ENCODE measurements around the gene TSPAN2.

TSPAN2 gene

GRCh38 chr1:115117298-115117697 is 28.0 kb upstream of the TSPAN2 start:
- TF ChIP-seq ZNF70 (CRISPR knock-in tag; IDR thresholded peaks at IDR 0.05) (no peak), ZC3H10 (CRISPR knock-in tag; IDR thresholded peaks at IDR 0.05) (no peak), ARNTL (CRISPR knock-in tag; IDR thresholded peaks at IDR 0.05; ENCODE audit: borderline replicate concordance, low read depth) (no peak)
- no peak for ATAC-seq

- TF ChIP-seq BACH2 (CRISPR knock-in tag; IDR thresholded peaks at IDR 0.05; ENCODE audit: borderline replicate concordance) (no peak), OSR1 (CRISPR knock-in tag; IDR thresholded peaks at IDR 0.05) (no peak), ESRRG (CRISPR knock-in tag; IDR thresholded peaks at IDR 0.05) (no peak), ZNF70 (CRISPR knock-in tag; IDR thresholded peaks at IDR 0.05) (no peak), PPARA (CRISPR knock-in tag; IDR thresholded peaks at IDR 0.05; ENCODE audit: borderline replicate concordance) (no peak), ARNTL (CRISPR knock-in tag; IDR thresholded peaks at IDR 0.05; ENCODE audit: borderline replicate concordance, low read depth) (no peak), POU6F1 (CRISPR knock-in tag; IDR thresholded peaks at IDR 0.05; ENCODE audit: borderline replicate concordance, low read depth) (no peak), ZFP3 (CRISPR knock-in tag; IDR thresholded peaks at IDR 0.05) (no peak), SNAI2 (CRISPR knock-in tag; IDR thresholded peaks at IDR 0.05) (no peak)
- no peak for ATAC-seq
Measured at GRCh38 chr1:115116512-115116911, 27.2 kb upstream of the TSPAN2 start.

- peak; percentile 27; the same call in 2 of the 3 replicates for ATAC-seq
- TF ChIP-seq ESRRG (CRISPR knock-in tag; IDR thresholded peaks at IDR 0.05): no peak
- no peak for TF ChIP-seq TSHZ2 (CRISPR knock-in tag; IDR thresholded peaks at IDR 0.05)
- TF ChIP-seq GLIS3 (CRISPR knock-in tag; IDR thresholded peaks at IDR 0.05): no peak
- TF ChIP-seq RARB (CRISPR knock-in tag; IDR thresholded peaks at IDR 0.05): no peak
Measured at GRCh38 chr1:115115521-115116161, 26.3 kb upstream of the TSPAN2 start.

GRCh38 chr1:115114308-115114707 is 25.0 kb upstream of the TSPAN2 start:
- peak; percentile 70 for ATAC-seq
- no peak for TF ChIP-seq RARB (CRISPR knock-in tag; IDR thresholded peaks at IDR 0.05)
- no peak for TF ChIP-seq PPARA (CRISPR knock-in tag; IDR thresholded peaks at IDR 0.05; ENCODE audit: borderline replicate concordance)
- no peak for TF ChIP-seq TCF4 (CRISPR knock-in tag; IDR thresholded peaks at IDR 0.05; ENCODE audit: borderline replicate concordance)
- TF ChIP-seq ZNF8 (CRISPR knock-in tag; IDR thresholded peaks at IDR 0.05): no peak
- TF ChIP-seq POU6F1 (CRISPR knock-in tag; IDR thresholded peaks at IDR 0.05; ENCODE audit: borderline replicate concordance, low read depth): no peak
- TF ChIP-seq TSHZ2 (CRISPR knock-in tag; IDR thresholded peaks at IDR 0.05): no peak
- no peak for TF ChIP-seq OSR1 (CRISPR knock-in tag; IDR thresholded peaks at IDR 0.05)
- TF ChIP-seq CSDC2 (CRISPR knock-in tag; IDR thresholded peaks at IDR 0.05): no peak
- TF ChIP-seq ARNTL (CRISPR knock-in tag; IDR thresholded peaks at IDR 0.05; ENCODE audit: borderline replicate concordance, low read depth): no peak
- TF ChIP-seq GLIS3 (CRISPR knock-in tag; IDR thresholded peaks at IDR 0.05): no peak
- TF ChIP-seq ZFP30 (CRISPR knock-in tag; IDR thresholded peaks at IDR 0.05): no peak
- no peak for TF ChIP-seq BACH2 (CRISPR knock-in tag; IDR thresholded peaks at IDR 0.05; ENCODE audit: borderline replicate concordance)
- no peak for TF ChIP-seq ESRRG (CRISPR knock-in tag; IDR thresholded peaks at IDR 0.05)
- no peak for TF ChIP-seq ZNF565 (CRISPR knock-in tag; conservative IDR thresholded peaks at IDR 0.05; ENCODE audit: low read depth)
- no peak for TF ChIP-seq ZNF70 (CRISPR knock-in tag; IDR thresholded peaks at IDR 0.05)
- no peak for TF ChIP-seq ZFP3 (CRISPR knock-in tag; IDR thresholded peaks at IDR 0.05)
- TF ChIP-seq PATZ1 (CRISPR knock-in tag; IDR thresholded peaks at IDR 0.05; ENCODE audit: borderline replicate concordance): no peak
- TF ChIP-seq SNAI2 (CRISPR knock-in tag; IDR thresholded peaks at IDR 0.05): no peak
- no peak for TF ChIP-seq ZC3H10 (CRISPR knock-in tag; IDR thresholded peaks at IDR 0.05)
